ENCODE measurements around the gene SPATA24.

Gene SPATA24

GRCh38 chr5:139435676-139436075, 31.8 kb upstream of the SPATA24 start:
- Histone ChIP-seq H3K27ac (ENCODE audit: low read depth, low read length) (no peak overlapping the region), H3K4me3 (ENCODE audit: low read depth, low read length) (no peak overlapping the region), H3K27me3 (ENCODE audit: insufficient read depth, low read length) (no peaks in the 10 kb centered on the region), H2AFZ (ENCODE audit: low read length, unreplicated experiment) (no peak overlapping the region), H3K36me3 (ENCODE audit: insufficient read depth, low read length) (peaks cover 4% of the 10 kb centered on the region; the same call in 1 of the 2 replicates), H3K79me2 (ENCODE audit: control insufficient read depth, insufficient read depth, low read length, unreplicated experiment) (peaks cover 5% of the 10 kb centered on the region), H3K4me1 (ENCODE audit: control insufficient read depth, insufficient read depth, low read length, unreplicated experiment) (peaks cover 10% of the 10 kb centered on the region)

- H3K36me3 ChIP-seq (ENCODE audit: insufficient read depth, low read length): peaks cover 4% of the 10 kb centered on the region; the same call in 1 of the 2 replicates
- H3K4me1 ChIP-seq (ENCODE audit: control insufficient read depth, insufficient read depth, low read length, unreplicated experiment): peaks cover 2% of the 10 kb centered on the region
- no peak overlapping the region for H2AFZ ChIP-seq (ENCODE audit: low read length, unreplicated experiment)
- H3K27me3 ChIP-seq (ENCODE audit: insufficient read depth, low read length): no peaks in the 10 kb centered on the region
- no peak overlapping the region for H3K27ac ChIP-seq (ENCODE audit: low read depth, low read length)
- H3K79me2 ChIP-seq (ENCODE audit: control insufficient read depth, insufficient read depth, low read length, unreplicated experiment): no peaks in the 10 kb centered on the region
- no peak overlapping the region for H3K4me3 ChIP-seq (ENCODE audit: low read depth, low read length)
Observed at GRCh38 chr5:139431706-139432105, 27.8 kb upstream of the SPATA24 start.

GRCh38 chr5:139430015-139430414, 26.1 kb upstream of the SPATA24 start:
- H3K27ac ChIP-seq (ENCODE audit: low read depth, low read length): no peak overlapping the region
- H3K27me3 ChIP-seq (ENCODE audit: insufficient read depth, low read length): no peaks in the 10 kb centered on the region
- H3K36me3 ChIP-seq (ENCODE audit: insufficient read depth, low read length): peaks cover 4% of the 10 kb centered on the region; the same call in 1 of the 2 replicates
- no peak overlapping the region for H2AFZ ChIP-seq (ENCODE audit: low read length, unreplicated experiment)
- peaks cover 8% of the 10 kb centered on the region for H3K4me1 ChIP-seq (ENCODE audit: control insufficient read depth, insufficient read depth, low read length, unreplicated experiment)
- no peak overlapping the region for H3K4me3 ChIP-seq (ENCODE audit: low read depth, low read length)
- no peaks in the 10 kb centered on the region for H3K79me2 ChIP-seq (ENCODE audit: control insufficient read depth, insufficient read depth, low read length, unreplicated experiment)

- Histone ChIP-seq H3K4me1 (ENCODE audit: control insufficient read depth, insufficient read depth, low read length, unreplicated experiment) (peaks cover 8% of the 10 kb centered on the region), H3K79me2 (ENCODE audit: control insufficient read depth, insufficient read depth, low read length, unreplicated experiment) (no peaks in the 10 kb centered on the region), H3K27me3 (ENCODE audit: insufficient read depth, low read length) (no peaks in the 10 kb centered on the region), H3K4me3 (ENCODE audit: low read depth, low read length) (no peak overlapping the region), H2AFZ (ENCODE audit: low read length, unreplicated experiment) (peak overlapping the region; percentile 36), H3K36me3 (ENCODE audit: insufficient read depth, low read length) (peaks cover 2% of the 10 kb centered on the region; the same call in 1 of the 2 replicates), H3K27ac (ENCODE audit: low read depth, low read length) (no peak overlapping the region)
Observed at GRCh38 chr5:139426203-139426885, 22.5 kb upstream of the SPATA24 start.

GRCh38 chr5:139425497-139425896, 21.6 kb upstream of the SPATA24 start:
- Histone ChIP-seq H2AFZ (ENCODE audit: low read length, unreplicated experiment) (no peak overlapping the region), H3K4me3 (ENCODE audit: low read depth, low read length) (no peak overlapping the region), H3K27ac (ENCODE audit: low read depth, low read length) (no peak overlapping the region), H3K27me3 (ENCODE audit: insufficient read depth, low read length) (no peaks in the 10 kb centered on the region), H3K4me1 (ENCODE audit: control insufficient read depth, insufficient read depth, low read length, unreplicated experiment) (peaks cover 8% of the 10 kb centered on the region), H3K36me3 (ENCODE audit: insufficient read depth, low read length) (no peaks in the 10 kb centered on the region), H3K79me2 (ENCODE audit: control insufficient read depth, insufficient read depth, low read length, unreplicated experiment) (no peaks in the 10 kb centered on the region)

- H3K36me3 ChIP-seq (ENCODE audit: insufficient read depth, low read length): no peaks in the 10 kb centered on the region
- H3K27ac ChIP-seq (ENCODE audit: low read depth, low read length): no peak overlapping the region
- no peak overlapping the region for H2AFZ ChIP-seq (ENCODE audit: low read length, unreplicated experiment)
- peaks cover 8% of the 10 kb centered on the region for H3K4me1 ChIP-seq (ENCODE audit: control insufficient read depth, insufficient read depth, low read length, unreplicated experiment)
- H3K27me3 ChIP-seq (ENCODE audit: insufficient read depth, low read length): no peaks in the 10 kb centered on the region
- H3K79me2 ChIP-seq (ENCODE audit: control insufficient read depth, insufficient read depth, low read length, unreplicated experiment): no peaks in the 10 kb centered on the region
- H3K4me3 ChIP-seq (ENCODE audit: low read depth, low read length): no peak overlapping the region
Observed at GRCh38 chr5:139422307-139422893, 18.5 kb upstream of the SPATA24 start.

- no peaks in the 10 kb centered on the region for H3K27me3 ChIP-seq (ENCODE audit: insufficient read depth, low read length)
- no peak overlapping the region for H3K27ac ChIP-seq (ENCODE audit: low read depth, low read length)
- H3K4me3 ChIP-seq (ENCODE audit: low read depth, low read length): no peak overlapping the region
- no peaks in the 10 kb centered on the region for H3K36me3 ChIP-seq (ENCODE audit: insufficient read depth, low read length)
- no peaks in the 10 kb centered on the region for H3K79me2 ChIP-seq (ENCODE audit: control insufficient read depth, insufficient read depth, low read length, unreplicated experiment)
- H3K4me1 ChIP-seq (ENCODE audit: control insufficient read depth, insufficient read depth, low read length, unreplicated experiment): no peaks in the 10 kb centered on the region
- no peak overlapping the region for H2AFZ ChIP-seq (ENCODE audit: low read length, unreplicated experiment)
Observed at GRCh38 chr5:139419226-139420192, 15.6 kb upstream of the SPATA24 start.

GRCh38 chr5:139418793-139419192, 14.9 kb upstream of the SPATA24 start:
- H3K4me1 ChIP-seq (ENCODE audit: control insufficient read depth, insufficient read depth, low read length, unreplicated experiment): no peaks in the 10 kb centered on the region

GRCh38 chr5:139417214-139417613, 13.3 kb upstream of the SPATA24 start:
- Histone ChIP-seq H3K27ac (ENCODE audit: low read depth, low read length) (no peak overlapping the region), H3K4me1 (ENCODE audit: control insufficient read depth, insufficient read depth, low read length, unreplicated experiment) (no peaks in the 10 kb centered on the region)

More at GRCh38 chr5:139418793-139419192, 14.9 kb upstream of the SPATA24 start:
- Histone ChIP-seq H3K4me3 (ENCODE audit: low read depth, low read length) (no peak overlapping the region), H3K27ac (ENCODE audit: low read depth, low read length) (no peak overlapping the region), H3K79me2 (ENCODE audit: control insufficient read depth, insufficient read depth, low read length, unreplicated experiment) (no peaks in the 10 kb centered on the region), H3K36me3 (ENCODE audit: insufficient read depth, low read length) (no peaks in the 10 kb centered on the region), H3K27me3 (ENCODE audit: insufficient read depth, low read length) (no peaks in the 10 kb centered on the region), H2AFZ (ENCODE audit: low read length, unreplicated experiment) (no peak overlapping the region)

GRCh38 chr5:139416651-139417050, 12.8 kb upstream of the SPATA24 start:
- Histone ChIP-seq H3K36me3 (ENCODE audit: insufficient read depth, low read length) (no peaks in the 10 kb centered on the region), H3K27me3 (ENCODE audit: insufficient read depth, low read length) (no peaks in the 10 kb centered on the region), H3K27ac (ENCODE audit: low read depth, low read length) (no peak overlapping the region), H3K79me2 (ENCODE audit: control insufficient read depth, insufficient read depth, low read length, unreplicated experiment) (no peaks in the 10 kb centered on the region), H3K4me3 (ENCODE audit: low read depth, low read length) (no peak overlapping the region), H2AFZ (ENCODE audit: low read length, unreplicated experiment) (no peak overlapping the region), H3K4me1 (ENCODE audit: control insufficient read depth, insufficient read depth, low read length, unreplicated experiment) (no peaks in the 10 kb centered on the region)

More at GRCh38 chr5:139417214-139417613, 13.3 kb upstream of the SPATA24 start:
- Histone ChIP-seq H3K79me2 (ENCODE audit: control insufficient read depth, insufficient read depth, low read length, unreplicated experiment) (no peaks in the 10 kb centered on the region), H3K4me3 (ENCODE audit: low read depth, low read length) (no peak overlapping the region), H2AFZ (ENCODE audit: low read length, unreplicated experiment) (no peak overlapping the region), H3K36me3 (ENCODE audit: insufficient read depth, low read length) (no peaks in the 10 kb centered on the region), H3K27me3 (ENCODE audit: insufficient read depth, low read length) (no peaks in the 10 kb centered on the region)
